Neural cell (in vitro differentiated cells): ENCODE data around the gene L3MBTL4. TPM values are rescaled to one million over a fixed set of nuclear protein-coding genes. Genes with fewer than 3 reads are reported as not detected.

Experiments used
- H2AFZ ChIP-seq: fragments of 200-600, 300-800 bp; sonication (generic), shearing (Covaris generic); 2 replicates; pipeline ENCODE4 v1.6.0; 2014; ENCODE audit warnings: low read depth, mild to moderate bottlenecking, antibody characterized with exemption, low read length, moderate library complexity
- H3F3A ChIP-seq: fragments of 200-600 bp; shearing (Covaris generic); 2 replicates; pipeline ENCODE4 v1.6.1; 2016; ENCODE audit warnings: mild to moderate bottlenecking, moderate library complexity, mixed read lengths, antibody characterized with exemption, low read length; ENCODE audit not compliant: insufficient read depth, poor library complexity, severe bottlenecking
- H3K27ac ChIP-seq: fragments of 200-600, 300-800 bp; sonication (generic), shearing (Covaris generic); 2 replicates; pipeline ENCODE4 v1.5.1; 2014; ENCODE audit warnings: mild to moderate bottlenecking, low read length, moderate library complexity
- H3K27me3 ChIP-seq: fragments of 300-800, 200-600 bp; sonication (generic), shearing (Covaris generic); 2 replicates; pipeline ENCODE4 v1.6.0; 2014; ENCODE audit warnings: mild to moderate bottlenecking, low read depth, low read length, moderate library complexity; ENCODE audit not compliant: insufficient read depth
- H3K36me3 ChIP-seq: fragments of 300-800, 200-600 bp; sonication (generic), shearing (Covaris generic); 2 replicates; pipeline ENCODE4 v1.5.1; 2014; ENCODE audit warnings: mild to moderate bottlenecking, antibody characterized with exemption, low read length, moderate library complexity; ENCODE audit not compliant: insufficient read depth
- H3K4me2 ChIP-seq: fragments of 300-800, 200-600 bp; sonication (generic), shearing (Covaris generic); 2 replicates; pipeline ENCODE4 v1.6.0; 2014; ENCODE audit warnings: mild to moderate bottlenecking, low read length
- H3K4me3 ChIP-seq: fragments of 300-800, 200-600 bp; sonication (generic), shearing (Covaris generic); 2 replicates; pipeline ENCODE4 v1.5.1; 2014; ENCODE audit warnings: mild to moderate bottlenecking, low read length, moderate library complexity
- H3K79me2 ChIP-seq: fragments of 200-600 bp; shearing (Covaris generic); replicated peaks from 2 replicates; pipeline ENCODE4 v1.6.0; 2014; ENCODE audit warnings: mild to moderate bottlenecking, low read length, moderate library complexity; ENCODE audit not compliant: insufficient read depth
- H3K9ac ChIP-seq: fragments of 300-800, 200-600 bp; sonication (generic), shearing (Covaris generic); 2 replicates; pipeline ENCODE4 v1.6.1; 2016; ENCODE audit warnings: mild to moderate bottlenecking, low read length, mixed read lengths
- H3K9me2 ChIP-seq: fragments of 200-600 bp; shearing (Covaris generic); 2 replicates; pipeline ENCODE4 v1.6.1; 2016; ENCODE audit warnings: mild to moderate bottlenecking, low read length, mixed read lengths; ENCODE audit not compliant: insufficient read depth
- H3K9me3 ChIP-seq: fragments of 200-600, 300-800 bp; sonication (generic), shearing (Covaris generic); 2 replicates; pipeline ENCODE4 v1.6.1; 2016; ENCODE audit warnings: mild to moderate bottlenecking, mixed run types, low read length, moderate library complexity, mixed read lengths
- H4K20me1 ChIP-seq: fragments of 200-600 bp; shearing (Covaris generic); 2 replicates; pipeline ENCODE4 v1.6.1; 2016; ENCODE audit warnings: mild to moderate bottlenecking, mixed run types; ENCODE audit not compliant: insufficient read depth
- CTCF ChIP-seq: fragments of 450-650 bp; IDR thresholded peaks from 2 replicates; pipeline ENCODE4 v1.5.1; 2014; ENCODE audit warnings: antibody characterized with exemption, mild to moderate bottlenecking, moderate library complexity; ENCODE audit not compliant: poor library complexity, severe bottlenecking
- EP300 ChIP-seq: fragments of 450-650 bp; conservative IDR thresholded peaks from 2 replicates; pipeline ENCODE4 v1.6.1; 2014; ENCODE audit warnings: antibody characterized with exemption, mild to moderate bottlenecking, moderate library complexity; ENCODE audit not compliant: poor library complexity, severe bottlenecking
- EZH2 ChIP-seq: fragments of 200-600, 300-800 bp; shearing (Covaris generic), sonication (generic); IDR thresholded peaks from 2 replicates; pipeline ENCODE4 v1.6.1; 2014; ENCODE audit warnings: antibody characterized with exemption, low read length, borderline replicate concordance, mild to moderate bottlenecking; ENCODE audit not compliant: insufficient read depth, poor library complexity, severe bottlenecking
- MXI1 ChIP-seq: fragments of 450-650 bp; conservative IDR thresholded peaks from 2 replicates; pipeline ENCODE4 v1.6.1; 2014; ENCODE audit warnings: antibody characterized with exemption, mild to moderate bottlenecking; ENCODE audit not compliant: poor library complexity, severe bottlenecking
- POLR2AphosphoS5 ChIP-seq: IDR thresholded peaks from 2 replicates; pipeline ENCODE4 v1.6.1; 2012
- RAD21 ChIP-seq: fragments of 450-650 bp; conservative IDR thresholded peaks from 2 replicates; pipeline ENCODE4 v1.6.1; 2014; ENCODE audit warnings: antibody characterized with exemption, mild to moderate bottlenecking, moderate library complexity
- REST ChIP-seq: IDR thresholded peaks from 2 replicates; pipeline ENCODE4 v1.6.1; 2012; ENCODE audit warnings: borderline replicate concordance
- SMC3 ChIP-seq: fragments of 450-650 bp; conservative IDR thresholded peaks from 2 replicates; pipeline ENCODE4 v1.6.1; 2014; ENCODE audit warnings: antibody characterized with exemption, mild to moderate bottlenecking, moderate library complexity; ENCODE audit not compliant: poor library complexity
- TAF1 ChIP-seq: IDR thresholded peaks from 2 replicates; pipeline ENCODE4 v1.6.1; 2012; ENCODE audit warnings: low read depth
- polyA plus RNA-seq: library from polyadenylated mRNA; depleted of rRNA; stranded (reverse); fragments of >200 nt; gene quantifications from 2 replicates; pipeline ENCODE4 v1.2.3, GENCODE V29; 2014

Gene L3MBTL4
- polyA plus RNA-seq, 1 donor from 2014 or later = 0.90 TPM

GRCh38 chr18:5937795-5938194 is 476.9 kb downstream of the L3MBTL4 start:
- H3K36me3 ChIP-seq = no peaks in the 10 kb centered on the region
- H3K9me2 ChIP-seq = no peaks in the 10 kb centered on the region
- no peak overlapping the region for H3K4me2 ChIP-seq
- H3F3A ChIP-seq = no peaks in the 10 kb centered on the region
- H3K27me3 ChIP-seq = no peaks in the 10 kb centered on the region
- H3K79me2 ChIP-seq = no peaks in the 10 kb centered on the region
- H3K27ac ChIP-seq = no peak overlapping the region
- no peak overlapping the region for H3K9ac ChIP-seq
- H2AFZ ChIP-seq = no peak overlapping the region
- TF ChIP-seq MXI1 = no peak
- TF ChIP-seq REST = no peak
- TF ChIP-seq EP300 = no peak
- TF ChIP-seq POLR2AphosphoS5 = no peak
- TF ChIP-seq CTCF = no peak
- no peak for TF ChIP-seq SMC3
- TF ChIP-seq TAF1 = no peak
- no peak for TF ChIP-seq EZH2
- no peak for TF ChIP-seq RAD21
- H4K20me1 ChIP-seq = no peaks in the 10 kb centered on the region
- H3K4me3 ChIP-seq = no peak overlapping the region
- H3K9me3 ChIP-seq = no peaks in the 10 kb centered on the region

- H3K4me3 ChIP-seq = no peak overlapping the region
- H3K4me2 ChIP-seq = no peak overlapping the region
- TF ChIP-seq MXI1 = no peak
- no peak for TF ChIP-seq CTCF
- TF ChIP-seq SMC3 = no peak
- TF ChIP-seq EZH2 = no peak
- no peak for TF ChIP-seq REST
- no peak for TF ChIP-seq RAD21
- TF ChIP-seq POLR2AphosphoS5 = no peak
- TF ChIP-seq TAF1 = no peak
- no peak for TF ChIP-seq EP300
- H3K36me3 ChIP-seq = no peaks in the 10 kb centered on the region
- H3K9ac ChIP-seq = no peak overlapping the region
- no peaks in the 10 kb centered on the region for H3K9me2 ChIP-seq
- H3K27ac ChIP-seq = no peak overlapping the region
- no peak overlapping the region for H2AFZ ChIP-seq
- H3K27me3 ChIP-seq = no peaks in the 10 kb centered on the region
- H4K20me1 ChIP-seq = no peaks in the 10 kb centered on the region
- H3K79me2 ChIP-seq = no peaks in the 10 kb centered on the region
- no peaks in the 10 kb centered on the region for H3K9me3 ChIP-seq
- H3F3A ChIP-seq = no peaks in the 10 kb centered on the region
Measured at GRCh38 chr18:5937121-5937520, 477.6 kb downstream of the L3MBTL4 start.
